OCI-LY7 (cell line): ENCODE measurements around the gene DLX4. TPM values are rescaled to one million over a fixed set of nuclear protein-coding genes. Genes with fewer than 3 reads are reported as not detected.

Experiments
- BruUV-seq: library from RNA; stranded (reverse); fragments of 400-500 nt; replicated peaks from 2 replicates; lab custom pipeline; 2021; lab: Mats Ljungman, UMichigan
- CTCF ChIA-PET: fragments of 300-600 bp; sonication (Branson Sonifier 250); formaldehyde crosslinking; loops from one replicate; lab custom pipeline; 2022; ENCODE audit warnings: antibody characterized with exemption; ENCODE audit not compliant: unreplicated experiment; lab: Charles Lee
- POLR2A ChIA-PET: fragments of 300-600 bp; sonication (Branson Sonifier 250); formaldehyde crosslinking; loops from one replicate; lab custom pipeline; 2022; ENCODE audit warnings: antibody characterized with exemption; lab: Charles Lee
- DNase-seq: peaks from one replicate; pipeline ENCODE4 v3.0.0-alpha.2; 2015; ENCODE audit warnings: low spot score
- H2AFZ ChIP-seq: fragments of 200-600 bp; sonication (generic), shearing (Covaris generic); 2 replicates; pipeline ENCODE4 v1.6.1; 2014; ENCODE audit warnings: mild to moderate bottlenecking, antibody characterized with exemption, low read length, moderate library complexity
- H3K27ac ChIP-seq: fragments of 200-600 bp; sonication (generic); 2 replicates; pipeline ENCODE4 v1.5.1; 2014; ENCODE audit warnings: mixed run types, low read depth, mild to moderate bottlenecking, moderate library complexity, low read length, inconsistent platforms; ENCODE audit not compliant: poor library complexity, severe bottlenecking
- H3K36me3 ChIP-seq: fragments of 200-600 bp; sonication (generic); 2 replicates; pipeline ENCODE4 v1.6.1; 2014; ENCODE audit warnings: mild to moderate bottlenecking, antibody characterized with exemption, low read length, moderate library complexity, mixed read lengths; ENCODE audit not compliant: insufficient read depth
- H3K4me1 ChIP-seq: fragments of 200-600 bp; sonication (generic); 2 replicates; pipeline ENCODE4 v1.5.1; 2014; ENCODE audit warnings: mild to moderate bottlenecking, low read length; ENCODE audit not compliant: insufficient read depth, poor library complexity, severe bottlenecking
- H3K4me2 ChIP-seq: fragments of 200-600 bp; sonication (generic); 2 replicates; pipeline ENCODE4 v1.6.1; 2014; ENCODE audit warnings: mild to moderate bottlenecking, low read length
- H3K4me3 ChIP-seq: fragments of 200-600 bp; sonication (generic); 2 replicates; pipeline ENCODE4 v1.5.1; 2014; ENCODE audit warnings: mild to moderate bottlenecking, low read depth, low read length; ENCODE audit not compliant: poor library complexity, severe bottlenecking
- H3K79me2 ChIP-seq: fragments of 200-600 bp; sonication (generic); 2 replicates; pipeline ENCODE4 v1.6.1; 2016; ENCODE audit warnings: low read depth, mild to moderate bottlenecking, low read length, moderate library complexity, mixed read lengths; ENCODE audit not compliant: insufficient read depth
- H3K9me2 ChIP-seq: fragments of 200-600 bp; sonication (generic); 2 replicates; pipeline ENCODE4 v1.6.1; 2016; ENCODE audit warnings: mild to moderate bottlenecking, low read length, mixed read lengths; ENCODE audit not compliant: insufficient read depth
- H3K9me3 ChIP-seq: fragments of 200-600 bp; sonication (generic); 2 replicates; pipeline ENCODE4 v1.6.1; 2014; ENCODE audit warnings: mild to moderate bottlenecking, mixed run types, low read length, mixed read lengths
- H4K20me1 ChIP-seq: fragments of 200-600 bp; sonication (generic); 2 replicates; pipeline ENCODE4 v1.6.1; 2014; ENCODE audit warnings: mild to moderate bottlenecking, antibody characterized with exemption, low read length, moderate library complexity, mixed read lengths; ENCODE audit not compliant: insufficient read depth
- CTCF ChIP-seq: fragments of 200-600 bp; sonication (generic); conservative IDR thresholded peaks from 2 replicates; pipeline ENCODE4 v1.5.1; 2014; ENCODE audit warnings: mild to moderate bottlenecking, antibody characterized with exemption, low read length, moderate library complexity, mixed read lengths
- EZH2phosphoT487 ChIP-seq: fragments of 200-600 bp; sonication (generic); IDR thresholded peaks from 2 replicates; pipeline ENCODE4 v1.6.1; 2018; ENCODE audit warnings: low read depth, borderline replicate concordance, mild to moderate bottlenecking, mixed run types, antibody characterized with exemption, low read length, moderate library complexity, mixed read lengths
- intact Hi-C: fragments of 100-400 bp; cut with micrococcal nuclease; formaldehyde crosslinking; loops from one replicate; pipeline ENCODE4 v1.10.0; 2022; ENCODE audit not compliant: unreplicated experiment
- total RNA-seq, 2 experiments: library from RNA; depleted of rRNA in 1 of 2; stranded (reverse); fragments of >200 nt in 1 of 2; shearing (Covaris generic) in 1 of 2; gene quantifications; 2 replicates each; pipeline ENCODE4 v1.2.3, GENCODE V29; 2014 to 2022

Gene DLX4
- total RNA-seq, 2 experiments from 2014 or later, result 0.27 to 0.47 TPM

- Histone ChIP-seq H3K4me1 (no peaks in the 10 kb centered on the region), H3K27ac (no peak overlapping the region), H4K20me1 (no peaks in the 10 kb centered on the region), H3K36me3 (no peaks in the 10 kb centered on the region), H2AFZ (no peak overlapping the region), H3K9me3 (no peaks in the 10 kb centered on the region), H3K4me2 (no peak overlapping the region), H3K9me2 (no peaks in the 10 kb centered on the region), H3K4me3 (no peak overlapping the region), H3K79me2 (no peaks in the 10 kb centered on the region)
- no peak for DNase-seq
- ChIA-PET CTCF (interaction anchor here (0.8 kb wide), 1 partner anchor 30 kb away, joined by 4 read pairs; no protein-coding TSS in a partner anchor), POLR2A (no interaction called here)
- no TSS peak for BruUV-seq
- intact Hi-C loops, result no loop called here
- TF ChIP-seq CTCF, result no peak
- no peak for TF ChIP-seq EZH2phosphoT487
These were observed 46.9 kb upstream of the DLX4 start for GRCh38 chr17:49922095-49922494.

- Histone ChIP-seq H3K4me1 (no peaks in the 10 kb centered on the region), H4K20me1 (no peaks in the 10 kb centered on the region), H3K4me3 (no peak overlapping the region), H2AFZ (no peak overlapping the region), H3K4me2 (no peak overlapping the region), H3K9me2 (no peaks in the 10 kb centered on the region), H3K9me3 (no peaks in the 10 kb centered on the region), H3K36me3 (no peaks in the 10 kb centered on the region), H3K79me2 (no peaks in the 10 kb centered on the region), H3K27ac (no peak overlapping the region)
- ChIA-PET POLR2A (no interaction called here), CTCF (no interaction called here)
- TF ChIP-seq EZH2phosphoT487 (no peak), CTCF (no peak)
- no TSS peak for BruUV-seq
- intact Hi-C loops, result no loop called here
- DNase-seq, result no peak
These were observed 44.9 kb upstream of the DLX4 start for GRCh38 chr17:49924116-49924515.

- no peak for TF ChIP-seq CTCF
- no peak for TF ChIP-seq EZH2phosphoT487
- intact Hi-C loops, result no loop called here
- no peak overlapping the region for H3K27ac ChIP-seq
- H3K4me2 ChIP-seq, result no peak overlapping the region
- no peaks in the 10 kb centered on the region for H3K36me3 ChIP-seq
- H3K4me1 ChIP-seq, result no peaks in the 10 kb centered on the region
- H3K9me3 ChIP-seq, result no peaks in the 10 kb centered on the region
- no peaks in the 10 kb centered on the region for H3K79me2 ChIP-seq
- no TSS peak for BruUV-seq
- no peaks in the 10 kb centered on the region for H3K9me2 ChIP-seq
- no peak for DNase-seq
- ChIA-PET POLR2A (no interaction called here), CTCF (no interaction called here)
- H3K4me3 ChIP-seq, result no peak overlapping the region
- H4K20me1 ChIP-seq, result no peaks in the 10 kb centered on the region
- H2AFZ ChIP-seq, result no peak overlapping the region
These were observed 44.4 kb upstream of the DLX4 start for GRCh38 chr17:49924589-49924988.
